HG02678 (cell line): ENCODE data around the gene BIRC6.
"Not testable (repeated sequence)": the region's sequence is repeated elsewhere in the genome, so short reads cannot be mapped to it uniquely, and the experiment has no call there.

Experiments
- ATAC-seq: cut with Tn5 transposase; IDR thresholded peaks from one replicate; pipeline ENCODE4 v1.9.1; 2021; ENCODE audit warnings: mild to moderate bottlenecking, moderate library complexity; ENCODE audit not compliant: unreplicated experiment

Gene BIRC6

DNA sequence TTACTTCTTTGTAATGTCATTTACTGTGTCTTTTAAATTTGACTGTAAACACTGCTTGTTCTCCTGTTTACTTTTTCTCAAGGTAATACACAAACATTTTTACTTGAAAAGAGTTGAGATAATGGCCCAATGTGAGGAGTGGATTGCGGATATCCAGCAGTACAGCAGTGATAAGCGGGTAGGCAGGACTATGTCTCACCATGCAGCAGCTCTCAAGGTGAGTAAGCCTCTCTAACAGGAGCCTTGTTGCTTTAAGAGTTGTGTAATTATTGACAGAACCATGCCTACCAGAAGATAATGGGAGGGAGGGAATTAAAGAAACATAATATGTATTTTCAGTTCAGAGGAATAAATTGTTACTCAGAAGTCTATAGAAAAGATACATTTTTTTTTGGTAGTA, 254.5 kb downstream of the BIRC6 start:
- ATAC-seq, result no peak

DNA sequence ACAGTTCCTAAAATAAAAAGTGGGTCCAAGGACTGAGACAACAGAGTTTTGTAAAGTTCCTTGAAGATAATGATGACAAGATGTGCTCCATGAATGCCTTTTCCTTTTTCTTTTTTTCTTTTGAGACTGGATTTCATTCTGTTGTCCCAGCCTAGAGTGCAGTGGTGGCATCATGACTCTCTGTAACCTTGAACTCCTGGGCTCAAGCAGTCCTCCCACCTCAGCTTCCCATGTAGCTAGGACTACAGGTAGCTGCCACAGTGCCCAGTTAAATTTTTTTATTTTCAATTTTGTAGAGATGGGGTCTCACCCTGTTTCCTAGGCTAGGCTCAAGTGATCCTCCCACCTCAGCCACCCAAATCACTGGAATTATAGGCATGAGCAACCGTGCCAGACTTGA, 254.9 kb downstream of the BIRC6 start:
- no peak for ATAC-seq

DNA sequence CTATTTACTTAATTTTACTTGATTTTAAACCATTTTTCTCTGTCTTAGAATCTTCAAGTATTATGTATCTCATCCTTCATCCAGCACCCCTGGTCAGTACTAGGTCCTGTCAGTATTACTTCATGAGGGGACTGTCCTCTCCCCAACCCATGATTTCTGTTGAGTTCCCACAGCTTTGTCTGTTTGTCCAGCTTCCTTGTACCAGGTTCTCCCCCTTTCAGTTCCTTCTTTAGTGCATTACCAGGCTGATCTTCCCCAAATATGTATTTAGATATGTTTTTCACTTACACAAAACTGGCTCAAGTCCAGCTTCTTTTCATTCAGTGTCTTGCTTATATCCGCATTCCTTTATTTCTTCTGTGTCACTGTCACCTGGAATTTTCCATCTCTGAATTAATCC, 257.3 kb downstream of the BIRC6 start:
- ATAC-seq, result no peak

DNA sequence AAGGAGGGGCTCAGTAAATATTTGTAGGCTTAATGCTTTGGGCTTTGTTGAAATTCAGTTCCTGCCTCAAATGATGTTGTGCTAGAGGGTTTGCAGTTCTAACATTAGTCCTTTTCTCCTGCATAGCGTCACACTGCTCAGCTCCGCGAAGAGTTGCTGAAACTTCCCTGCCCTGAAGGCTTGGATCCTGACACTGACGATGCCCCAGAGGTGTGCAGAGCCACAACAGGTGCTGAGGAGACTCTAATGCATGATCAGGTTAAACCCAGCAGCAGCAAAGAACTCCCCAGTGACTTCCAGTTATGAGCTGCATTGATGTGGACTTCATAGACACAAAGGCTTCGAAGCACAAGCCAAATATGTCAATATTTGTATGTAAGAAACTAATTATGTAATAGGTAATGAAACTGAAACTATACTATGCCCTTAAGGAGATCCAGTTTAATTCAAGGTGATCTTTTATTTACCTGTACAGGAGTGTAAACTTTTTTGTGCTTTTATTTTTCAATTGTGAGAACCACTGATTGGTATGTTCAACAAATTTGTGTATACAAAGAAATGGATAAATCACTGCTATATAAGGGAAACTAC, 260.9 kb downstream of the BIRC6 start:
- no peak for ATAC-seq

DNA sequence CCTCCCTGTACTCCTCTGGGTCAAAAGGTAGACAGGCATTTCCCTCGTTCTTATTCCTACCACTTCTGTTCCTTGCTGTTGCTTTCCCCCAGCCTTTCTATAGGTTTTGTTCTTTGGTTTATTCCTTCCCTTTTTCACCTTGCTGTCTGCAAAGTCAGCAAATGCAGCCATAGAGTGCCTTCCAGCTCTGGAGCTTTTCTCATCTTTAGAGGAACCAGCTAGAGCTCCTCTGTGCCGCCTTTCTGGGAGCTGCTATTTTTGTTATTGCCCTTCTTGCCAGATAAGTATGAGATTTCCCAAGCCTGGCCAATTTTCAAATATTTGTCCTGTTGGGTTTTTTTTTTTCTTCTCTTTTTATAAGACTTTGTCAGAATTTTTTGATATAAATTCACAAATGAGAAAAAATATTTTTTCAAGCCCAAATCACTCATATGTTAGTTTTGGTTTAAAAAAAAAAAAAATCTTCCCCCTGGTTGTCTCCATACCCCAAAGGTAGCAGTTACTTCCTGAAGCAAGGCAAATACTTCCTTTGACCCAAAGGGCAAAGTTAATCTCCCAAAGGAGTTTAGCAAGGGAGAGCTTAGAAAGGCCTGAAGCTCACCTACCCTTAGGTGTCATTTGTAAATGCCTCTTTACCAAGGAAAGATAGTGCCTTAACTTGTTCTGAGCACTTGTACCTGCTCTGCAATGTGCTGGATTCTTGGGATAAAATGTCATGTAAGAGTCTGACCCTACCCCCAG, 265.9 kb downstream of the BIRC6 start:
- ATAC-seq, result no peak

DNA sequence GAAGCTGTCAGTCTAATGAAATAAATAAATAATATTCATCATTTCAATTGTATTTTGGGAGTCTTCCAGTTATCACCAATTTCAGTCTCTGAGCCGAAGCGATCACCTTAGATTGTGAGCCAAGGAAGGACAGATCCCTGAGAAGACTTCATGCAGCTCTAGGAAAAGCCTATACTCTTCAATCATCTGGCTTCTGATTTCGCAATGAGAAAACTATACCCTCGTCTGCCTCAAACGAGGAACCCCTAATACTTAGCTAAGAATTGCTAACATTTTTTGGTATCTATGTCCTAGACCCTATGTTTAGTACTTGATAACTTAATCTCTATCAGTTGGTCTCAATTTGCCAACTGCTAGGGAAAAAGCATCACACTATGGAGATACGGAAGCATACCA, 266.5 kb downstream of the BIRC6 start:
- ATAC-seq, result no peak

DNA sequence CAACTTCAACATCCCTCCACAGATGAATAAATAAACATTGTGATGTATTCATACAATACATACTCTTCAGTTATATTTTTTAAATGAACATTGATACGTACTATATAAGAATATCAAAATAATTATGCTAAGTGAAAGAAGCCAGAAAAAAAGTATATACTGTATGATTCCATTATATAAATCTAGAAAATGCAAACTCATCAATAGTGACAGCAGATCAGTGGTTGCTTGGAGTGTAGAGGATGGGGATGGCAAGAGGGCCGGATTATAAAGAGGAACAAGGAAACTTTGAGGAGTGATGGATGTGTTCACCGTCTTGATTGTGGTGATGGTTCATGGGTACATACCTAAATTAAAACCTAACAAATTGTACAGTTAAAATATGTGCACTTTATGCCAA, 268.0 kb downstream of the BIRC6 start:
- no peak for ATAC-seq

DNA sequence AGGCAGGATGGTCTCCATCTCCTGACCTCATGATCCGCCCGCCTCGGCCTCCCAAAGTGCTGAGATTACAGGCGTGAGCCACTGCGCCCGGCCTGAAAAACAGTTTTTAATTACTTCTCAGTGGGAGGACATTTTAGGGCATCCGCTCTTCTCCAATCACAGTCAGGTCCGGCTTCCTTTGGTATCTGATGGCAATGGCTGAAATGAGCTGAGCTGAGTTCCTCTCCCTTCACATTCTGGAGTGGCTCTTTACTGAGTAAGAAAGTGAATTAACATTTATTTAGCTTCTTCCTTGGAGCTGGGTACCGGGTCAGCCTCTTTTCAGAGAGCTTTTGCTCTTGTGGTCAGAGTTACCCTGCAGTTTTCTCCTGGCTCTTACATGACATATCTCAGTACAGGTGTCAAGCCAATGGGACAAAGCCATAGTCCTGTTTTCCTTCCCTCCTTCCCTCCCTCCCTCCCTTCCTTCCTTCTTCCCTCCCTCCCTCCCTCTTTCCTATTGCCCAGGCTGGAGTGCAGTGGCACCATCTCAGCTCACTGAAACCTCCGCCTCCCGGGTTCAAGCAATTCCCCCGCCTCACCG, 269.9 kb downstream of the BIRC6 start:
- ATAC-seq, result no peak

DNA sequence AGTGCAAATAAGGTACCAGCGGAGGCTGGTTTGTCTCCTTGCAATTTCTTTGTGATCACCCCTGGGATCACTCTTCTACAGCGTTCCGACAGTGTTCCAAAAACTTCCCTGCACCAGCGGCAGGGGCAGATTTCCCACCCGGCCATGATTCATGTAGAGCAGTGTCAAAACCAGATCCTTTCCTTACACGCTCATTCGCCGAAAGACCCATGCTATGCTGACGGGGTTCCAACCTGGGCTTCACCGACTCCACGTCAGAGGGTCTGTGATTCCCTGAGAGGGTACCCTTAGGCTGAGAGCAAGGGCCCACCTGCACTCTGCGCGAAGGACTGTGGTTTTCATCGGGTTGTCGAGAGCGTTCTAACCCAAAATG, 270.6 kb downstream of the BIRC6 start:
- ATAC-seq, result peak; percentile 32

DNA sequence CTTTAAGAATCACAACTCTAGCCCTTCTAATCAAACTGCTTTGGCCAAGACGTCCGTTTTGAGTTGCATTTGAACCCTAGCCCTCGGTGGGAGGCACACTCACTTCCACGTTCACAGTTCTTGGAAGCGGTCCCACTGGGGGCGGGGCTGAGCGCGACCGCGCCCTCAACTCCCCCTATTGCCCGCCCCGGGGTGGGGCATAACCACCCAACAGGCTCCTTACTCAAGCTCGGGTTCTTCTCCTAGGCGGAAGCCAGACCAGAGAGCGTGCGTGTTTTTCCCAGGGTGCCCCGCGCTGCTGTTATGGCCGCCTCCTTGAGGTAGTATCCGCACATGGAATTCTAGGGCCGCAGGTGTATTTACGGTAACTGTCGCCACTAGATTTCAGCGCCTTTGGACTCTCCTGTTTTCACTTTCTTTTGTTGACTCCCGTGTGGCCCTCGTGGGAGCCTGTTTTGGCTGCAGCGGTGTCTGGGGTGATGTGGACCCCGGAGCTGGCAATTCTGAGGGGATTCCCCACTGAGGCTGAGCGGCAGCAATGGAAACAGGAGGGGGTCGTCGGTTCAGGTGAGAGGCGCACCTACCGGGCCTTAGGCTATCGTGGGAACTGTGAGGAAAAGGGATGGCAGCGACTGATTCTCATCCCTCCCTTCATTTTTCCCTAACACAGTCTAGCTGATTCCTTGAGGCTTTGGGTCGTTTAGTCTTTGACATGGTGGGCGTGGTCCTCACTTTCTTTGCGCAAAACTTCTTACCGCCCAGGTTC, 271.2 kb downstream of the BIRC6 start, which contains the start of gene TTC27:
Gene TTC27 (plus strand): TSS at position 237 of the 766 bp plus-strand sequence. CDS start 243 bp downstream, at position 480.
- ATAC-seq, result peak; percentile 100

DNA sequence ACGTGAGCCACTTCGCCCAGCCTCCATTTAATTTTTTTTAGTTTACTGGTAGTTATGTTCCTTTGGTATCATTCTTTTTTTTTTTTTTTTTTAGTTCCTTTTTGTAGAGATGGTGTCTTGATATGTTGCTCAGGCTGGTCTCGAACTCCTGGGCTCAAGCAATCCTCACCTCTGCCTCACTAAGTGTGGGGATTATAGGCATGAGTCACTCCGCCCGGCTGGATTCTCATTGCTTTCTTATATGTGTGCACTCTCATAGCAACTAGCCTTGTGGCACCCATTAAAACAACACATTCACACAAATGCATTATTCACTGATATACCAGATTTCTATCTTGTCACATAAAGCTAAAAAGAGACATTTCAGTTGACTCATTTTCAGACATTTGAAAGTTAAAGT, 275.3 kb downstream of the BIRC6 start:
- ATAC-seq, result no peak

DNA sequence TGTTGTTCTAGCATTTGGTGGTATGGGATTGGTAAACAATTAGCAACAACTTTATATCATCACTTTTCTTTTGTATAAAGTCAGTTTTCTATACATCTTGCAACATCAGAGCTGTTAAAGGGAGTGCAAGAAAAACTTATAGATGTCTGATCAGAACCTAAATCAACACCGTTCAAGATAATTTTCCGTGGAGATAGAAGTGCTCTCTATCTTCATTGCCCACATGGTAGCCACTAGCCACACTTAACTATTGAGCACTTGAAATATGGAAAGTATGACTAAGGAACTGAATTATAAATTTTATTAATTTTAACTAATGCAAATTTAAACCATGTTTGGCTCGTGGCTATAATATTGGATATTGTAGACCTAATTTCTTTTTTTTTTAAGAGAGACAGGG, 276.2 kb downstream of the BIRC6 start:
- ATAC-seq, result no peak

DNA sequence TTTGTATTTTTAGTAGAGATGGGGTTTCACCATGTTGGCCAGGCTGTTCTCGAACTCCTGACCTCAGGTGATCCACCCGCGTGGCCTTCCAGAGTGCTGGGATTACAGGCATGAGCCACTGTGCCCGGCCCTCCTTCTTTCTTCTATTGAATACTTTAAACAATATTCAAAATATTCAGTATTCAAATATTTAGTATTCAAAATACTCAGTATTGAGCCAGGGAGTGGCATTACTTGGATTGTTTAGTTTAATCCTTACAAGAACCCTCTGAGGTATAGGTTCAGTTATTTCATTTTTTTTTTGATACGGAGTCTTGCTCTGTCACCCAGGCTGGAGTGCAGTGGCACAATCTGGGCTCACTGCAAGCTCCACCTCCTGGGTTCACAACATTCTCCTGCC, 281.7 kb downstream of the BIRC6 start:
- not testable (repeated sequence) for ATAC-seq

DNA sequence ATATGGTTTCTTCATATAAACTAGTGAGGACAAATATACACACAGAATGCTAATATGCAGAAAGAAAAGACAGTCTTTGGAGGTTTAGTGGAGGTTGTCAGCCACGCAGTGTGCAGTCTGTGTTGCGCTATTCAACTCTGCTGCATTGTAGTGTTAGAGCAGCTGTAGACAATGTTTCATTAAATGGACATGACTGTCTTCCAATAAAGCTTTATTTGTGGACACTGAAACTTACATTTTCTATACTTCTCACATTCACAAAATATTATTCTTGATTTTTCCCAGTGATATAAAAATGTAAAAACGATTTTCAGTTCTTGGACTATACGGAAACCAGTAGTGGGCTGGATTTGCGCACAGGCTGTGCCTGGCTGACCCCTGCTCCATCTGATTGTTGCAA, 284.4 kb downstream of the BIRC6 start:
- ATAC-seq, result no peak

DNA sequence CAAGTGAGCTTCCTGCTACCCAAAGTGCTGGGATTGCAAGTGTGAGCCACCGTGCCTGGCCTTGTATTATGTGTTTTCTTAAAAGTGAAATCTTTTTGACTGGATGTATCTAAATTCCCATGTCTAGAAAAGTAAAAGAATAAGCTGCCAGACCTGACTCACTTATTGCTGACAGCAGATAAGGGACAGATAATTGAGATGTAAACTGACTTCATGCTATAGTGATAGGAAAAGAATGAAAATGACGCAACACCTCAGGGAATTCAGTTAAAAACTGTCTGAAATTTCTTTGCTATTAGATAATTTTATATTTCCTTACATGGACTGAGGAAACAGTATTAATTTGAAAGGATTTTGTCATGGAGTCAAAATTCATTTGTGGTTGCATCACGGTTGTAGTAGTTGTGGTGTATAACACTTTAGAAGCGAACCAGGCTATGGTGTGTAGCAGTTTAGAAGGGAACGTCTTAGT, 290.4 kb downstream of the BIRC6 start:
- ATAC-seq, result no peak

DNA sequence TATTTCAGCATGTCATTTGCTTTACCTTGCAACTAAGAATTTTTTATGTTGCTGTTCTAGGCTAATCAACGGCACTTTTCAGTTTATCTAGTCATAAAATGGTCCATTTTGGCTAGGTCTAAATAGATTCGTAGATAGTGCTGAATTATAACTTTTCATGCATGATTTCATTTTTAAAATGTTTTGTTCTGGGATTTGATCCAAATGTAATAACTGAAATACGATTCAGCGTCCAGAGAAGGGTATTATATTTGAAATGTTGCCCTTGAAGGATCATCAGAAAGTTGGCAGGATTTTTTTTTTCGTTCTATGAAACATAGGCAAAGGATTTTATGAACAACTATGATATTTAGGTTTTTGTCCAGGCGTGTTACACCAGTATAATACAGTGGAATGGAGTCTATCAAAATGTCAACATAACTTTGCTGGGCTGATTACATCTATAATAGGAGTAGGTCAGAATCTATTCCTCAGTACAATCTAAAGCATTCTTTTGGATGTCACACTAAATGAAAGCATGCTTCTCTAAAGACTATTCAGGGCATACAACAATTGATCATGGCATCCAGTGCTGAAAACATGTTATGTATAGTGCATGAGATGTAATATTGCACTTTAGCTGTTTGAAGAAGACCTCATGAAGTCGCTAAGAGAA, 295.9 kb downstream of the BIRC6 start:
- ATAC-seq, result no peak

DNA sequence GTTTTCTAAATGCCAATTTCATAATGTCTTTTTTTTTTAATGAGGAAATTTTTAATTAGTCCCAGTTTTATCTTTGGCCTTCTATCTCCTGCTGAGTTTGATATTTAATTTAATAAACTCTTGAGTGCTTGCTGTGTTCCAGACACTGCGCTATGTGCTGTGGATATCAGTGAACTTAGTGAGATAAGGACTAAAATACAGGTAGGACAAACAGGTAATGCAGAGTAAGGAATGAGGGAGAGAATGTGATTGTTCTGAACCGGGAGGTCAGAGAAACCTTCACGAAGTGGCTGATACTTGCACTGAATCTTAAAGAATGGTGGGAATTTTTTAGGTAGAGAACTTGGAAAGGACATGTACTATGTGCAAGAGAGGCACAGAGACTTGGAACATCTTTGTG, 299.2 kb downstream of the BIRC6 start:
- no peak for ATAC-seq

DNA sequence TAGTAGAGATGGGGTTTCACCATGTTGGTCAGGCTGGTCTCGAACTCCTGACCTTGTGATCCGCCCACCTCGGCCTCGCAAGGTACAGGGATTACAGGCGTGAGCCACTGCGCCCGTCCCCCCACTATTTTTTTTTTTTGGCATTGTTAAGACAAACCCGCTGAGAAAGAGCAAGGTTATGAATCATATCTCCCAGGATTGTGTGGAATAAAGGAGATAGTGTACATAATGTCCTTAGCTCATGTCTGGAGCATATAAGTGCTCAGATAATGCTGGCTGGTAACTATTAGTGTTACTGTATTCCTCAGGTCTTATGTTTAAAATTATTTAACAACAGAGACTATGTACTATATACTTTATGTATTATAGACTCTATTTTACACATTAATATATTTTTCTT, 307.0 kb downstream of the BIRC6 start:
- no peak for ATAC-seq

DNA sequence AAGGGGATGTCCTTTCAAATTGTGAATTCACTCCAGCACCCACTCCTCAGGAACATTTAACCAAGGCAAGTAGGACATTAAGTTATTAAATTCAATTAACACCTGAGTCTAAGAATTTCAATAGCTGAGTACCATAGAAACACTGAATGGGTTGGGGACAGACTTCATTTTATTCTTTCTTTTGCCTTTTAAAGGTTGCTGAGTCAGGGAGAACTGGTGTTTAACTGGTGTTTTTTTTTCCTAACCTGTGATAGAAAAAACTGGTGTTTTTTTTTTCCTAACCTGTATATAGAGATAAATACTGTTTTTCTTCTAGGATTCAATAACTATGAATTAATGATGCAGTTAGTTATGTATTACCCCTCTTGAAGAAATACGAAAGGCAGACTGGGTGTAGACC, 309.9 kb downstream of the BIRC6 start:
- ATAC-seq, result no peak

DNA sequence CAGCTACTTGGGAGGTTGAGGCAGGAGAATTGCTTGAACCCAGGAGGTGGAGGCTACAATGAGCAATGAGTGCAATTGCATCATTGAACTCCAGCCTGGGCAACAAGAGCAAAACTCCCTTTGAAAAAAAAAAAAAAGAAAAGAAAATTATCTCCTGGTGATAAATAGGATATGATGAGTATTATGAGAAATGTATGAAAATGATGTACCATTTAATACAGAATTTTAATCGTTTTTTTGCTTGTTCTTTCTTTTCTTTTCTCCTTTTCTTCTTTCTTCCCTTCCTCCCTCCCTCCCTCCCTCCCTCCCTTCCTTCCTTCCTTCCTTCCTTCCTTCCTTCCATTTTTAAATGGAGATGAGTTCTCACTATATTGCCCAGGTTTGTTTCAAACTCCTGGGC, 311.4 kb downstream of the BIRC6 start:
- no peak for ATAC-seq
